Glutamatergic neuron (in vitro differentiated cells): ENCODE measurements around the gene MAB21L4. TPM values are rescaled to one million over a fixed set of nuclear protein-coding genes. Genes with fewer than 3 reads are reported as not detected.

Experiments
- DNase-seq: peaks from one replicate; pipeline ENCODE4 v3.0.0; 2022
- H3K27ac Mint-ChIP-seq: one replicate; pipeline ENCODE4 v1.8.0; 2020; ENCODE audit warnings: mild to moderate bottlenecking, mixed read lengths, inconsistent platforms; ENCODE audit not compliant: unreplicated experiment
- H3K27me3 Mint-ChIP-seq: one replicate; pipeline ENCODE4 v1.8.0; 2020; ENCODE audit warnings: mild to moderate bottlenecking, moderate library complexity, mixed read lengths, inconsistent platforms; ENCODE audit not compliant: unreplicated experiment
- H3K36me3 Mint-ChIP-seq: one replicate; pipeline ENCODE4 v1.8.0; 2020; ENCODE audit warnings: mild to moderate bottlenecking, mixed read lengths, inconsistent platforms; ENCODE audit not compliant: unreplicated experiment
- H3K4me1 Mint-ChIP-seq: one replicate; pipeline ENCODE4 v1.8.0; 2020; ENCODE audit warnings: mild to moderate bottlenecking, low read depth, mixed read lengths, inconsistent platforms; ENCODE audit not compliant: unreplicated experiment
- H3K4me3 Mint-ChIP-seq: one replicate; pipeline ENCODE4 v1.8.0; 2020; ENCODE audit warnings: mild to moderate bottlenecking, mixed read lengths, inconsistent platforms; ENCODE audit not compliant: unreplicated experiment
- H3K9me3 Mint-ChIP-seq: one replicate; pipeline ENCODE4 v1.8.0; 2020; ENCODE audit warnings: mild to moderate bottlenecking, moderate library complexity, mixed read lengths, inconsistent platforms; ENCODE audit not compliant: unreplicated experiment
- total RNA-seq: library from RNA; stranded (reverse); fragmentation: NEBNext Ultra II Directional; extraction: Animal tissue kit (Norgen Biotek cat#: 25700); gene quantifications from one replicate; pipeline ENCODE4 v1.2.1, GENCODE V29; 2021; ENCODE audit not compliant: unreplicated experiment
- TF ChIP-seq, protein P1 (sequence below): fragments of 200-600 bp; sonication (generic); IDR thresholded peaks from one replicate; pipeline ENCODE4 v1.5.0; 2021; ENCODE audit not compliant: partially characterized antibody, unreplicated experiment

MAB21L4 gene
- total RNA-seq, 1 donor from 2014 or later = not detected

- TF ChIP-seq, protein P1, sequence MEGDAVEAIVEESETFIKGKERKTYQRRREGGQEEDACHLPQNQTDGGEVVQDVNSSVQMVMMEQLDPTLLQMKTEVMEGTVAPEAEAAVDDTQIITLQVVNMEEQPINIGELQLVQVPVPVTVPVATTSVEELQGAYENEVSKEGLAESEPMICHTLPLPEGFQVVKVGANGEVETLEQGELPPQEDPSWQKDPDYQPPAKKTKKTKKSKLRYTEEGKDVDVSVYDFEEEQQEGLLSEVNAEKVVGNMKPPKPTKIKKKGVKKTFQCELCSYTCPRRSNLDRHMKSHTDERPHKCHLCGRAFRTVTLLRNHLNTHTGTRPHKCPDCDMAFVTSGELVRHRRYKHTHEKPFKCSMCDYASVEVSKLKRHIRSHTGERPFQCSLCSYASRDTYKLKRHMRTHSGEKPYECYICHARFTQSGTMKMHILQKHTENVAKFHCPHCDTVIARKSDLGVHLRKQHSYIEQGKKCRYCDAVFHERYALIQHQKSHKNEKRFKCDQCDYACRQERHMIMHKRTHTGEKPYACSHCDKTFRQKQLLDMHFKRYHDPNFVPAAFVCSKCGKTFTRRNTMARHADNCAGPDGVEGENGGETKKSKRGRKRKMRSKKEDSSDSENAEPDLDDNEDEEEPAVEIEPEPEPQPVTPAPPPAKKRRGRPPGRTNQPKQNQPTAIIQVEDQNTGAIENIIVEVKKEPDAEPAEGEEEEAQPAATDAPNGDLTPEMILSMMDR = no peak
- H3K4me3 Mint-ChIP-seq = no peak overlapping the region
- H3K4me1 Mint-ChIP-seq = no peaks in the 10 kb centered on the region
- peaks cover 3% of the 10 kb centered on the region for H3K27me3 Mint-ChIP-seq
- DNase-seq = no peak
- H3K9me3 Mint-ChIP-seq = peaks cover 16% of the 10 kb centered on the region
- peaks cover 19% of the 10 kb centered on the region for H3K36me3 Mint-ChIP-seq
- no peak overlapping the region for H3K27ac Mint-ChIP-seq
Observed at GRCh38 chr2:240933966-240934700, 38.2 kb upstream of the MAB21L4 start.

DNA sequence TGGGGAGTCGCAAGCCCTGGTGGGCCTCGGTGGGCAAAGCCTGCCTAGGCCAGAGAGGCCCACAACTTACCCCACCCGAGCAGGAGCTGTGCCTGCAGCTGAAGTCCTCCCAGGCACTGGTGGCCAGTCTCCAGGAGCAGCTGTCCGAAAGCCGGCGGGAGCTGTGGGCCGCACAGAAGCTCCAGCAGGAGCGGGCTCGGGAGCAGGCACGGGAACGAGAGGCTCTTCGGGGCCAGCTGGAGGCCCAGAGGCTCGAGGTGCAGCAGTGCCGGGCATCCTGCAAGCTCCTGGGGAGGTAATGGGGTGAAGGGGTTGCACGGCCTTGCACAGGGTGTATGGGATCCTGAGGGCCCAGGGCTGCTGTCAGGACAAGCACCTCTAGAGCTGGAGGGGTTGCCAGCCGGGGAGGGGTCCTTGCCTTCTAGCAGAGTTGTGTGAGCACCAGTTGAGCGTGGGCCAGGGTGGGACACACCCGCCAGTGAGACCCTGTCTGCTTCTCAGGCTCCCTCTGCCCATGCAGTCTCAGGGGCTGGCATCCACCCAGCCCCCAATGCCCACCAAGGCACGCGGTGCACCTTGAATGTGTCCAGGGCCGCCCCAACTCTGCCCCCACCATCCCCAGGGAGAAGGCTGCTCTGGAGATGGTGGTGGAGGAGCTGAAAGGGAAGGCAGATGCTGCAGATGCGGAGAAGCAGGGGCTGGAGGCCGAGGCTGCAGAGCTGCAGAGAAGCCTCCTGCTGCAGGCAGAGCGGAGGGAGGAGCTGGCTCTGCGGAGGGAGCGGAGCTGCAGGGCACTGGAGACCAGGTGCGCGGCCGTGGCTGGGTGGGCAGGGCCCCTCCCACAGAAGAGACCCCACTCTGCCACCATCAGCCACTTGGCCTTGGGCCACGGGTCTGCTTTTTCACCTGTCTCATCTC lies 37.4 kb upstream of the MAB21L4 start:
- DNase-seq = no peak
- H3K36me3 Mint-ChIP-seq = peaks cover 21% of the 10 kb centered on the region
- peaks cover 17% of the 10 kb centered on the region for H3K9me3 Mint-ChIP-seq
- peaks cover 10% of the 10 kb centered on the region for H3K27me3 Mint-ChIP-seq
- H3K4me3 Mint-ChIP-seq = no peak overlapping the region
- TF ChIP-seq, protein P1 = no peak
- H3K27ac Mint-ChIP-seq = no peak overlapping the region
- no peaks in the 10 kb centered on the region for H3K4me1 Mint-ChIP-seq

DNA sequence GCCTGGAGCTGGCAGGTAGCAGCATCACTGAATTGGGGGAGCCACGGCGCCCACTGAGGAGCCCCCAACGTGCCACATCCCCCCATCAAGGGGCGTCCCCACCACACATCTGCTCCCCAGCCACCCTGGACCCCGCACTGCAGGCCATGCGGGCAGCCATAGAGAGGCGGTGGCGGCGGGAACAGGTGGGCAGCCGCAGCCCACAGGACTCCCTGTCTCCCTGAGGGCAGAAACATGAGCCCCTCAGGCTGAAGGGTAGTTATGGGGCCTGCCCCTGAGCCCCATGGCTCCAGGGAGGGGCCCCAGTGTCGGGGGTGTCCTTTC lies 36.7 kb upstream of the MAB21L4 start:
- Mint-ChIP-seq H3K36me3 (peaks cover 22% of the 10 kb centered on the region), H3K4me3 (no peak overlapping the region), H3K4me1 (no peaks in the 10 kb centered on the region), H3K9me3 (peaks cover 17% of the 10 kb centered on the region), H3K27ac (no peak overlapping the region), H3K27me3 (peaks cover 10% of the 10 kb centered on the region)
- DNase-seq = no peak
- TF ChIP-seq, protein P1 = no peak

GRCh38 chr2:240932001-240932723 lies 36.2 kb upstream of the MAB21L4 start:
- H3K4me1 Mint-ChIP-seq = peaks cover 1% of the 10 kb centered on the region
- peaks cover 10% of the 10 kb centered on the region for H3K27me3 Mint-ChIP-seq
- no peak overlapping the region for H3K27ac Mint-ChIP-seq
- DNase-seq = no peak
- H3K4me3 Mint-ChIP-seq = no peak overlapping the region
- TF ChIP-seq, protein P1 = no peak
- peaks cover 14% of the 10 kb centered on the region for H3K9me3 Mint-ChIP-seq
- H3K36me3 Mint-ChIP-seq = peaks cover 19% of the 10 kb centered on the region
